HepG2 (cell line): ENCODE data around the gene ARL2. TPM values are rescaled to one million over a fixed set of nuclear protein-coding genes. Genes with fewer than 3 reads are reported as not detected.

Experiments
- AHR ChIP-seq: IDR thresholded peaks from 2 replicates; pipeline ENCODE4 v1.6.1; 2018; ENCODE audit warnings: missing genetic modification reagents, missing compliant biosample characterization
- MAF1 ChIP-seq: sonication (generic); formaldehyde crosslinking; IDR thresholded peaks from 2 replicates; pipeline ENCODE4 v1.5.0; 2020; ENCODE audit warnings: missing genetic modification reagents, borderline replicate concordance
- MEIS1 ChIP-seq: sonication (generic); formaldehyde crosslinking; IDR thresholded peaks from 2 replicates; pipeline ENCODE4 v1.9.0; 2021; ENCODE audit warnings: mild to moderate bottlenecking, missing genetic modification reagents, moderate library complexity, borderline replicate concordance
- NFAT5 ChIP-seq: sonication (generic); formaldehyde crosslinking; IDR thresholded peaks from 2 replicates; pipeline ENCODE4 v1.4.0; 2020; ENCODE audit warnings: missing genetic modification reagents
- PAXIP1 ChIP-seq: sonication (generic); formaldehyde crosslinking; conservative IDR thresholded peaks from 2 replicates; pipeline ENCODE4 v1.4.0; 2020; ENCODE audit warnings: mild to moderate bottlenecking, missing genetic modification reagents, moderate library complexity
- SAFB2 ChIP-seq: sonication (generic); formaldehyde crosslinking; IDR thresholded peaks from 2 replicates; pipeline ENCODE4 v1.5.1; 2020; ENCODE audit warnings: missing genetic modification reagents, low read depth, mild to moderate bottlenecking, borderline replicate concordance
- ZNF672 ChIP-seq: sonication (generic); formaldehyde crosslinking; IDR thresholded peaks from 2 replicates; pipeline ENCODE4 v1.8.1; 2022; ENCODE audit warnings: missing genetic modification reagents
- ZNF720 ChIP-seq: sonication (generic); formaldehyde crosslinking; IDR thresholded peaks from 2 replicates; pipeline ENCODE4 v1.4.0; 2020; ENCODE audit warnings: missing genetic modification reagents
- polyA plus RNA-seq, 8 experiments: library from polyadenylated mRNA; depleted of rRNA in 3 of 8; stranded (reverse) in 7 of 8; unstranded in 1 of 8; fragments of >200 nt; fragmentation: Illumina TruSeq in 4 of 8; extraction: Trizol in 4 of 8; gene quantifications; 2 replicates each; pipeline versions ENCODE4 v1.2.1 to v1.2.3, GENCODE V29; 2011 to 2016; ENCODE audit warnings: low read depth in 4 of 8, missing spikeins in 1 of 8, mixed read lengths in 1 of 8; ENCODE audit not compliant: insufficient read depth in 1 of 8
- total RNA-seq, 5 experiments: library from RNA; depleted of rRNA; stranded (reverse); fragments of >200 nt; fragmentation: Illumina TruSeq; extraction: Trizol; gene quantifications; 2 replicates each; pipeline ENCODE4 v1.2.3, GENCODE V29; 2016; ENCODE audit warnings: low read depth in 1 of 5
- TF ChIP-seq, protein P1 (sequence below): sonication (generic); formaldehyde crosslinking; IDR thresholded peaks from 2 replicates; pipeline ENCODE4 v1.8.1; 2023; ENCODE audit warnings: mild to moderate bottlenecking, missing genetic modification reagents

Gene ARL2
- total and polyA plus RNA-seq, 2 of the 13 experiments (the other 11 are each of a cell fraction or from before 2014, with no cell fraction given): 82.9 to 84.4 TPM

DNA sequence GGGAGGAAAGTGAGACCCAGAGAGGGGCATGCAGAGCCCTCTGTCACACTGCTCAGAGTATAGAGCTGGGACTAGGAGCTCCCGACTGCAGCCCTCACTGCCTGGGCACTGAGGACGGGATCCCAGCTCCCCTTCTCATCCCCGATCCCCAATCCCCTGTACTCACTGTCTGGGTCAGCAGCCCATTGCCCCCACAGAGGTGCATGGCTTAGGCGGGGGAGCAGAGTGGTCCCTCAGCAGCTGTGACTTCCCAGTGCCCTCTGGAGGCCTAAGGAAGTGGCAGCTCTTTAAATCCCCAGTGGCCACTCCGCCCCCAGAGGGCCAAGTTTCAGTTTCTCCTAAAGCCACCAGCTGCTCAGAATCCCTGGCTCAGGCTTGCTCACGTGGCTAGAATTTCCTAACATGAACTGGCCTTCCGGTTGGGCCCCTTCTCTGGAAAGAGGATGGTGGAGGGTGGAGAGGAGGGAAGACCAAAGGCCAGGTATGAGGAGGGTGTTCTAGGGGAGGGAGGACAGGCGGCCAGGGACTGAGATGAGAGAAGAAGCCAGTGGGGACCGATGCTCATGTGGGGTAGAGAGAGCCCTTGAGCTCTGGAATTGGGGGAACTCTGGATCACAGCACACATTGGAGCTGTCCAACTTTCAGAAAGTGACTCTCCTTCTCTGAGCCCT is 17.1 kb upstream of the ARL2 start, which contains the start of gene BATF2 (continued):
- TF ChIP-seq PAXIP1 (CRISPR knock-in tag) (peak; percentile 92), MEIS1 (CRISPR knock-in tag) (peak; percentile 81; the same call in 1 of the 2 replicates), ZNF720 (no peak), SAFB2 (CRISPR knock-in tag) (no peak), ZNF672 (CRISPR knock-in tag) (no peak), NFAT5 (CRISPR knock-in tag) (no peak), MAF1 (no peak), AHR (CRISPR knock-in tag) (no peak)
- TF ChIP-seq, protein P1, sequence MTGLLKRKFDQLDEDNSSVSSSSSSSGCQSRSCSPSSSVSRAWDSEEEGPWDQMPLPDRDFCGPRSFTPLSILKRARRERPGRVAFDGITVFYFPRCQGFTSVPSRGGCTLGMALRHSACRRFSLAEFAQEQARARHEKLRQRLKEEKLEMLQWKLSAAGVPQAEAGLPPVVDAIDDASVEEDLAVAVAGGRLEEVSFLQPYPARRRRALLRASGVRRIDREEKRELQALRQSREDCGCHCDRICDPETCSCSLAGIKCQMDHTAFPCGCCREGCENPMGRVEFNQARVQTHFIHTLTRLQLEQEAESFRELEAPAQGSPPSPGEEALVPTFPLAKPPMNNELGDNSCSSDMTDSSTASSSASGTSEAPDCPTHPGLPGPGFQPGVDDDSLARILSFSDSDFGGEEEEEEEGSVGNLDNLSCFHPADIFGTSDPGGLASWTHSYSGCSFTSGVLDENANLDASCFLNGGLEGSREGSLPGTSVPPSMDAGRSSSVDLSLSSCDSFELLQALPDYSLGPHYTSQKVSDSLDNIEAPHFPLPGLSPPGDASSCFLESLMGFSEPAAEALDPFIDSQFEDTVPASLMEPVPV (CRISPR knock-in tag): peak; percentile 27; the same call in 1 of the 2 replicates
